Fibroblast of lung (primary cell): ENCODE data around the gene TREX2. TPM values are rescaled to one million over a fixed set of nuclear protein-coding genes. Genes with fewer than 3 reads are reported as not detected.

Source experiments
- DNase-seq, 2 donors: peaks; one replicate each; pipeline versions ENCODE4 v3.0.0 to v3.0.0-alpha.2; 2010; ENCODE audit warnings: low read depth in 2 of 2
- H2AFZ ChIP-seq: 2 replicates; pipeline ENCODE4 v1.5.1; 2012; ENCODE audit warnings: low read length, control low read depth, inconsistent platforms
- H3K27ac ChIP-seq: 2 replicates; pipeline ENCODE4 v1.5.1; 2011; ENCODE audit warnings: low read length, control low read depth; ENCODE audit not compliant: insufficient read depth
- H3K27me3 ChIP-seq: 2 replicates; pipeline ENCODE4 v1.5.1; 2011; ENCODE audit warnings: mild to moderate bottlenecking, low read length; ENCODE audit not compliant: control insufficient read depth, insufficient read depth
- H3K36me3 ChIP-seq: 2 replicates; pipeline ENCODE4 v1.5.1; 2011; ENCODE audit warnings: low read length; ENCODE audit not compliant: control insufficient read depth, insufficient read depth
- H3K4me1 ChIP-seq: 2 replicates; pipeline ENCODE4 v1.5.1; 2011; ENCODE audit warnings: low read length; ENCODE audit not compliant: control insufficient read depth, insufficient read depth; ENCODE audit errors: extremely low read depth
- H3K4me2 ChIP-seq: 2 replicates; pipeline ENCODE4 v1.5.1; 2011; ENCODE audit warnings: low read length, control low read depth; ENCODE audit not compliant: insufficient read depth; ENCODE audit errors: extremely low read depth
- H3K4me3 ChIP-seq, 4 experiments: fragments of 200-600 bp in 1 of 4; sonication (generic) in 1 of 4; replicated peaks in 1 of 4; 2 replicates each; pipeline ENCODE4 v1.5.1; 2011 to 2016; ENCODE audit warnings: low read length in 4 of 4, low read depth in 3 of 4, mild to moderate bottlenecking in 3 of 4, control low read depth in 2 of 4, inconsistent platforms in 1 of 4, mixed read lengths in 1 of 4; ENCODE audit not compliant: insufficient read depth in 1 of 4; ENCODE audit errors: control extremely low read depth in 1 of 4
- H3K79me2 ChIP-seq: 2 replicates; pipeline ENCODE4 v1.5.1; 2012; ENCODE audit warnings: mild to moderate bottlenecking, low read length, inconsistent platforms; ENCODE audit not compliant: control insufficient read depth, insufficient read depth
- H3K9ac ChIP-seq: 2 replicates; pipeline ENCODE4 v1.5.1; 2011; ENCODE audit warnings: mild to moderate bottlenecking, low read length, control low read depth; ENCODE audit not compliant: insufficient read depth
- H3K9me3 ChIP-seq: 2 replicates; pipeline ENCODE4 v1.5.1; 2012; ENCODE audit warnings: low read depth, low read length; ENCODE audit not compliant: control insufficient read depth, insufficient read depth
- H4K20me1 ChIP-seq: 2 replicates; pipeline ENCODE4 v1.5.1; 2011; ENCODE audit warnings: low read length; ENCODE audit not compliant: control insufficient read depth, insufficient read depth; ENCODE audit errors: extremely low read depth
- CTCF ChIP-seq, 2 donors: IDR thresholded peaks in 1 of 2; conservative IDR thresholded peaks in 1 of 2; 1 replicate in 1 of 2; 2 replicates in 1 of 2; pipeline ENCODE4 v1.5.1; 2011 to 2012; ENCODE audit warnings: low read length in 2 of 2, control low read depth in 1 of 2, inconsistent platforms in 1 of 2, low read depth in 1 of 2, mild to moderate bottlenecking in 1 of 2
- EZH2 ChIP-seq: IDR thresholded peaks from 2 replicates; pipeline ENCODE4 v1.5.1; 2012; ENCODE audit warnings: low read length, control low read depth, mild to moderate bottlenecking; ENCODE audit errors: missing control alignments
- polyA plus RNA-seq, 2 donors: library from polyadenylated mRNA; depleted of rRNA in 1 of 2; stranded (reverse) in 1 of 2; unstranded in 1 of 2; fragments of >200 nt; gene quantifications; 2 replicates each; pipeline ENCODE4 v1.2.1, GENCODE V29; 2011 to 2012; ENCODE audit warnings: missing spikeins in 1 of 2
- total RNA-seq: library from RNA; depleted of rRNA; stranded (reverse); fragments of >200 nt; gene quantifications from 2 replicates; pipeline ENCODE4 v1.2.1, GENCODE V29; 2014

Gene TREX2
- total and polyA plus RNA-seq, 2 donors (not counting 1 experiment from before 2014, with no cell fraction given): 3.1 TPM; not detected in 1

- H2AFZ ChIP-seq: peak within 1 kb of the TSS; percentile 44
- peak within 1 kb of the TSS; percentile 64 for H3K4me2 ChIP-seq
- H3K4me1 ChIP-seq: peaks cover 3% of the 10 kb centered on the region
- no peak within 1 kb of the TSS for H3K27ac ChIP-seq
- no peaks in the 10 kb centered on the region for H3K27me3 ChIP-seq
- H3K9me3 ChIP-seq: no peaks in the 10 kb centered on the region
- H3K9ac ChIP-seq: peak within 1 kb of the TSS; percentile 23
- peak; percentile 41 to 78 for DNase-seq
- no peaks in the 10 kb centered on the region for H3K36me3 ChIP-seq
- H4K20me1 ChIP-seq: no peaks in the 10 kb centered on the region
- peak within 1 kb of the TSS; percentile 25 to 61 (median 52) for H3K4me3 ChIP-seq
- TF ChIP-seq EZH2 (no peak), CTCF (conservative IDR thresholded peaks at IDR 0.05 in 1 of 2, IDR thresholded peaks at IDR 0.05 in 1 of 2; ENCODE audit: low read depth in 1 of 2, low read length in 2 of 2) (peak in 1 of 2 donors; percentile 43)
- no peaks in the 10 kb centered on the region for H3K79me2 ChIP-seq
Measured at GRCh38 chrX:153494541-153495361, 48.9 kb upstream of the TREX2 start, which contains the start of gene BGN. TSS of gene BGN (plus strand) at chrX:153494980. CDS start at chrX:153504632, 9,652 bp downstream.

- Histone ChIP-seq H3K27ac (no peak overlapping the region), H3K4me1 (peaks cover 3% of the 10 kb centered on the region), H3K27me3 (no peaks in the 10 kb centered on the region), H3K79me2 (no peaks in the 10 kb centered on the region), H3K9me3 (no peaks in the 10 kb centered on the region), H2AFZ (no peak overlapping the region), H4K20me1 (no peaks in the 10 kb centered on the region), H3K36me3 (no peaks in the 10 kb centered on the region), H3K4me3 (peak overlapping the region in 2 of 4 experiments; percentile 14 to 37), H3K4me2 (no peak overlapping the region), H3K9ac (no peak overlapping the region)
- peak in 1 of 2 donors; percentile 26 for DNase-seq
- TF ChIP-seq EZH2: no peak
Measured at GRCh38 chrX:153494061-153494460, 48.2 kb upstream of the TREX2 start.

- H4K20me1 ChIP-seq: no peaks in the 10 kb centered on the region
- H3K27me3 ChIP-seq: no peaks in the 10 kb centered on the region
- DNase-seq: no peak
- H3K4me2 ChIP-seq: no peak overlapping the region
- H3K36me3 ChIP-seq: no peaks in the 10 kb centered on the region
- no peak for TF ChIP-seq CTCF (conservative IDR thresholded peaks at IDR 0.05 in 1 of 2, IDR thresholded peaks at IDR 0.05 in 1 of 2; ENCODE audit: low read depth in 1 of 2, low read length in 2 of 2)
- TF ChIP-seq EZH2: no peak
- no peaks in the 10 kb centered on the region for H3K79me2 ChIP-seq
- H3K9me3 ChIP-seq: no peaks in the 10 kb centered on the region
- no peak overlapping the region for H3K4me3 ChIP-seq
- no peak overlapping the region for H3K9ac ChIP-seq
- peaks cover 6% of the 10 kb centered on the region for H3K4me1 ChIP-seq
- H3K27ac ChIP-seq: no peak overlapping the region
- no peak overlapping the region for H2AFZ ChIP-seq
Measured at GRCh38 chrX:153493085-153493484, 47.2 kb upstream of the TREX2 start.
